ENCODE measurements around the gene AXIN1.
"Not testable (repeated sequence)": the region's sequence is repeated elsewhere in the genome, so short reads cannot be mapped to it uniquely, and the experiment has no call there.

Gene AXIN1

GRCh38 chr16:266258-267164, 86.0 kb downstream of the AXIN1 start:
- DNase-seq (ENCODE audit: low spot score), result no peak

DNA sequence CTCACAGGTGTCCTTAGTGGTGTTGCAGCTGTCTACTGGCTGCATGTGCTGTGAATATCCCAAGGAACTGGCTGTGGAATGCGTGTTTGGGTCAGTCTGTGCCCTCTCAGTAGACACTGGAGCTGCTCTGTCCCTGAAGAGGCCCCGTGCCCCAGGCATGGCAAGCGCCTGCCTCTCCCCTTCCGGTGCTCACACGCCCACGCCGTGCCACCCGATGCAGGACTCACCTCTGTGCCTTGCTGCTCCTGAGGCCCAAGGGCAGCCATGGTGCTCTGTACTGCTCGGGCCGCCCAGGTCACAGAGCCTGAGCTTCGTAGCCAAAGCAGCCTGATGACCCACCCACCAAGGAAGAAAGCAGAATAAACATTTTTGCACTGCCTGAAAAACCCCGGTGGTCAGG, 86.8 kb downstream of the AXIN1 start:
- DNase-seq (ENCODE audit: low spot score), result no peak

DNA sequence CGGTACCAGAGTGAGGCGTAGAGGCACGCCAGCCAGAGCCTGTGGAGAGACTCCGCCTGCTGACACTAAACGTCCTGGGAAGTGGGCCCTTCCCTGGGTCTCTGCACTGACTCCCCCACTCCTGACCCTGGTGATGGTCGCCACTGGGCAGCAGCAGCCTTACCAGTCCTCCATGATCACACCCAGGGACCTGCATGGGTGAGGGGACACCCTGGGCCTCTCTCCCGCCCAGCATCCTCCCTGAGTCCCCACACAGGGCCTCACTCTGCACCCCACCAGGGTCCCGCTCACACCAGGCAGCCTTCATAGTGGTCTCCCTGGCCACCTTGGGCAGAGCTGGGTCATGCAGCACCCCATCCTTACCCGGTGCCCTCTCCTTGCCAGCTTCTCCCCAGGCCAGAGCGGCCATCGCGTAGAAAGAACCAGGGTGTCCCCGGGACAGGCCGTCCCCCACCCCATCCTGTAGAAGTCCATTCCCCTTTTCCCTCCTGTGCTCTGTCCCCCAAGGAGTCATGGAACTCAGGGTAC, 87.5 kb downstream of the AXIN1 start:
- DNase-seq (ENCODE audit: low spot score), result no peak

GRCh38 chr16:264440-264951, 88.0 kb downstream of the AXIN1 start:
- no peak for DNase-seq (ENCODE audit: low spot score)

DNA sequence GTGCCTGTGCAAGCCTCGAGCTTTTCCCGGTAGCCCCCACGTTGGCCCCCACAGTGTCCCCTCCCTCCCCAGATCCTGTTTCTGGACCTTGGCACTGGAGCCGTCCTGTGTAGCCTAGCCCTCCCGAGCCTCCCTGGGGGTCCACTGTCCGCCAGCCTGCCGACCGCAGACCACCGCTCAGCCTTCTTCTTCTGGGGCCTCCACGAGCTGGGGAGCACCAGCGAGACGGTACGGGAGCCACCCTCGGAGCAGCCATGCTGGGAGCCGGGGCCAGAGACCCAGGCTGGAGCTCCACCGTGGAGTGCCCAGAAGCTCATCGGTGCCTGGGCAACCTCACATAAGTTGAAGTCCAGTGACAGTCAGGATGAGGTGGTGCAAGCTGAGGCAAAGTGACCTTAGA, 88.6 kb downstream of the AXIN1 start:
- DNase-seq (ENCODE audit: low spot score), result no peak

- DNase-seq (ENCODE audit: low spot score), result no peak
These were observed 89.2 kb downstream of the AXIN1 start for GRCh38 chr16:263182-263774.

DNA sequence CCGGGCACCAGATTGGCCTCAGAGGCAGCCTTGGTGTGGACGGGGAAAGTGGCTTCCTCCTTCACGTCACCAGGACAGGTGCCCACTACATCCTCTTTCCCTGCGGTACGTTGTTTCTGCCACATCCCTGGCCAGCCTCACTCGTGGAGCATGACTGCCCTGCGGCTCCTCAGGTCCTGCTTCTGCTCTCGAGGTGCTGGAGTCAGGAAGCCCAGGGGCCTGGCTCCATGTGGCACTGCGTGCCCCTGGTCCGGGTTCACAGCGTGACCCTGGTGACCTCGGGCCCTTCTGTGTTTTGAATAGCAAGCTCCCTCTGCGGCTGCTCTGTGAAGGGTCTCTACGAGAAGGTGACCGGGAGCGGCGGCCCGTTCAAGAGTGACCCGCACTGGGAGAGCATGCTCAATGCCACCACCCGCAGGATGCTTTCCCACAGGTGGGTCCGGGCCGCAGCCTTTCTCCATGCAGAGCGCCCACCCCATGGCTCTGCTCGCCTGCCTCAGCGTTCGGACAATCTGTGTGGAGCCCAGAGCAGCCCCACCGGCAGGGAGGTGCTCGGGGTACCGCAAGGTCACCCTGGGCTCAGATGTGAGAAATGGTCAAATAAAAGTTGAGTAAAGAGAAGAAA, 90.3 kb downstream of the AXIN1 start:
- no peak for DNase-seq (ENCODE audit: low spot score)

DNA sequence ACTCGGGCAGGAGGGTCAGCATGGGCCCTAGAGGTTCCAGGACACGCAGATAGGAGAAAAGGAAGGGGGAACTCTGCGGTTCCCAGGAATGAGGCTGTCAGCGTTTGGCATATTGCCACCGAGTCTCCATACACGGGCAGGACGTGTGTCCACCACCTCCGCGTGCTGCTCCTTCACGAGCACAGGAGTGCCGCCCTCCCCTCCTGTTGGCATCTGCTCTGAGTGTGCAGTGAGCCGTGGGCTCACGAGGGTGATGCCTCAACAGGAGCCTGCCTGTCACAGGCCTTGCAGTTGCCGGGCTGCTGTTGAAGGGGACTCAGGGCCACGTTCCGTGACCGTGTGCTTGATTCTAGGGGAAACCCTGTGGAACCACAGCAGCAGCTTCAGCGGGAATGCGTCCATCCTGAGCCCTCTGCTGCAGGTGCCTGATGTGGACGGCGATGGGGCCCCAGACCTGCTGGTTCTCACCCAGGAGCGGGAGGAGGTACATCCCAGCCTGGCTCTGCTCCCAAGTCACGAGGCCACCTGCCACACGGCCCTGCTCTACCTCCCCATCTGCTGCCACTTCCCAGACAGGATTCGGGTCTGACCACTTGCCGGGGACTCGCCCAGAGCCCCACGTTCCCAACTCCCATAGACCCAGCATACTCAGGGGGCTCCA, 91.4 kb downstream of the AXIN1 start:
- DNase-seq (ENCODE audit: low spot score), result peak; percentile 3

- no peak for DNase-seq (ENCODE audit: low spot score)
These were observed 92.2 kb downstream of the AXIN1 start for GRCh38 chr16:260326-260725.

DNA sequence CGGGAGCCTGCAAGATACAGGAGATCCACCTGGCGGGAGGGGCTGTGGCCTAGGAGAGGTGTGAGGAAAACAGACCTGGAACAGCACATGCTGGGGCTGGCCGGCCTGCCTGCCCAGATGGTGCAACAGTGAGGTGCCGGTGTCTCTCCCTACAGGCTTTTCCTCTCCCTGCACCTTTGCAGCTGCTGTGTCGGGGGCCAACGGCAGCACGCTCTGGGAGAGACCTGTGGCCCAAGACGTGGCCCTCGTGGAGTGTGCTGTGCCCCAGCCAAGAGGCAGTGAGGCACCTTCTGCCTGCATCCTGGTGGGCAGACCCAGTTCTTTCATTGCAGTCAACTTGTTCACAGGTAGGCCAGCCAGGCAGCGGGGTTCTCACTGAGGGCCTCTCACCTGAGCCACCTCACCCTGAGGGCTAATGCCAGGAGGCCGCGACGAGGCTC, 92.7 kb downstream of the AXIN1 start:
- no peak for DNase-seq (ENCODE audit: low spot score)

DNA sequence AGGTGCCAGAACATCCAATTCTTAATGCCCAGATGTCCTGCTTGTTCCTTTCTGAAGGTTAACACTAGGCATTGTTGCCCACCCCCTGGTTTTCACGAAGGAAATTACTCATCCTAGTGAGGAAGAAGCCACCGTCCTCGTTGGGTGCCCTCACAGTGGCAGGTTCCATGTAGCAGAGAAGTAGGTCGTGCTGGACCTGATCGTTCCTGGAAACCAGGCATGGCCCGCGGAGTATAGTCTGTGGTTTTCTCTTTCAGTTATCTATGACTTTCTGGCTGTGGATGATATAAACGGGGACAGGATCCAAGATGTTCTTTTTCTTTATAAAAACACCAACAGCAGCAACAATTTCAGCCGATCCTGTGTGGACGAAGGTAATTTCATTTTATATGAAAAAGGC, 93.3 kb downstream of the AXIN1 start:
- DNase-seq (ENCODE audit: low spot score), result no peak

GRCh38 chr16:258091-258490, 94.4 kb downstream of the AXIN1 start:
- not testable (repeated sequence) for DNase-seq (ENCODE audit: low spot score)

DNA sequence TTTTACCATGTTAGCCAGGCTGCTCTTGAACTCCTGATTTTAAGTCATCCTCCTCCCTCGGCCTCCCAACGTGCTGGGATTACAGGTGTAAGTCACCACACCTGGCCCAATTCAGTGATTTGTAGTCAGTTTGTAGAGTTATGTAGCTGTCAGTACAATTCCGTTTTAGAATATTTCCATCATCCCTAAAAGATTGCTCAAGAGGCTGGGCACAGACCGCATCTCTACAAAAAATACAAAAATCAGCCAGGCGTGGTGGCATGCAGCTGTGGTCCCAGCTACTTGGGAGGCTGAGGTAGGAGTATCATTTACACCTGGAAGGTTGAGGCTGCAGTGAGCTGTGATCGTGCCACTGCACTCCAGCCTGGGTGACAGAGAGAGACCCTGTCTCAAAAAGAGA, 97.3 kb downstream of the AXIN1 start:
- no peak for DNase-seq (ENCODE audit: low spot score)

DNA sequence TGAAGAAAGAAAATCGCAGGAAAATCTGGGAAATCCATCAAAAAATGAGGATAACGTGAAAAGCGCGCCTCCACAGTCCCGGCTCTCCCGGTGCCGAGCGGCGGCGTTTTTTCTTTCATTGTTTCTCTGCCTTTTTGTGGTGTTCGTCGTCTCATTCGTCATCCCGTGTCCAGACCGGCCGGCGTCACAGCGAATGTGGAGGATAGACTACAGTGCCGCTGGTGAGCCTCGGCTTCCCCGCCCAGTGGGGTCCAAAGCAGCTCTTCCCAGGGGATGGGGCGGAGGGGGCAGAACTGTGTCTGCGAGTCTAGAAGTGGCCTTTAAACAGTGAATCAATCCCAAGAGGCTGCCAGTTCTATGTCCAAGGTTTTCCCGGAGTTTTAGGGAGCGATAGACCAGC, 98.1 kb downstream of the AXIN1 start:
- no peak for DNase-seq (ENCODE audit: low spot score)

GRCh38 chr16:253833-254232, 98.7 kb downstream of the AXIN1 start:
- no peak for DNase-seq (ENCODE audit: low spot score)

- DNase-seq (ENCODE audit: low spot score), result no peak
These were observed 99.9 kb downstream of the AXIN1 start for GRCh38 chr16:252366-253337.

DNA sequence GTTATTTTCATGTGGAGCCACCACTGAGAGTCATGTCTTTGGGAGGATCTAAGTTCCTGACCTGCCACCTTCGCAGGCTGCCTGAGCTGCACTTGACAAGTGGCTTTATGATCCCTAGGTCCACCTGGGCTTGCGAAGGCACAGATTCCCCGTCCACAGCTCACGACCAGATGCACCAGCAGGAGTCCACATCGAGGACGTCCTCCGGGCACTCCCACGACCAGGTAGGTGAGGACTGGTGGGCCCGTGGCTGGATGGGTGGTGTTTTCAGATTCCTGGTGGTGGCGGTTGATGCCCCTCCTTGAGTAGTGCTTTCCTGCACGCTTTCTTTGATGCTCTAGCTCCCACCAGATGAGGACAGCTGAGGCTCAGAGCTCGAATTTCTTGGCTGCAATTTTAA, 103.1 kb downstream of the AXIN1 start:
- no peak for DNase-seq (ENCODE audit: low spot score)

GRCh38 chr16:247027-247426, 105.5 kb downstream of the AXIN1 start:
- no peak for DNase-seq (ENCODE audit: low spot score)

DNA sequence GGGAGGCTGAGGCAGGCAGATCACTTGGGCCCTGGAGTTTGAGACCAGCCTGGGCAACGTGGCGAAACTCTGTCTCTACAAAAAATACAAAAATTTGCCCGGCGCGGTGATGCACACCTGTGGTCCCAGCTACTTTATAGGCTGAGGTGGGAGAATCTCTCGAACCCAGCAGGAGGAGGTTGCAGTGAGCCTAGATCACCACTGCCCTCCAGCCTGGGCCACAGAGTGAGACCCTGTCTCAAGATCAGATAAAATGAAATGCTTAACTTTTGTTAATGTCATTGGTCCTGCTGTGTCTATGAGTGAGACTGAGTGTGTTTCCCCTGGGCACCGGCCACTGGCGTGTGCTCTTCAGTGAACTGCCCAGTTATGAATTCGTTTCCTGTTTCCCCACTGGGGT, 107.4 kb downstream of the AXIN1 start:
- no peak for DNase-seq (ENCODE audit: low spot score)

DNA sequence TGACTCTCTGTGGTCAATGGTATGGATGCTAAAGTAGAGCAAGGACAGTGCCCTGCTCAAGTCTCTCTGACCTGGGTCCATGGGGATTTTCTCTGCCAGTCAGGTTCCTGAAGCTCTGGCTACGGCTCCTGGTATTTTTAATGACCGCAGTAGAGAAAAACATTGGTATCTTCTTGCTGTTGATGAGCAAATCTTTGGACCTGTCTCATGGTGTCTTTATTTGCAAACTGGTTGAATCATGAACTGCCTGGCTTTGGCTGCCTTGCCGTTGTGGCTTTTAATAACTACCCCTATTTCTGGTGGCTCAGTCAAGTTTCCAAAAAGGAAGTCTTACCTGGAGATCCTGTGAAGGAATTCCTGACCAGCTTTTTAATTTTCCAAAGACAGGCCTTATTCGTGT, 109.2 kb downstream of the AXIN1 start:
- no peak for DNase-seq (ENCODE audit: low spot score)

DNA sequence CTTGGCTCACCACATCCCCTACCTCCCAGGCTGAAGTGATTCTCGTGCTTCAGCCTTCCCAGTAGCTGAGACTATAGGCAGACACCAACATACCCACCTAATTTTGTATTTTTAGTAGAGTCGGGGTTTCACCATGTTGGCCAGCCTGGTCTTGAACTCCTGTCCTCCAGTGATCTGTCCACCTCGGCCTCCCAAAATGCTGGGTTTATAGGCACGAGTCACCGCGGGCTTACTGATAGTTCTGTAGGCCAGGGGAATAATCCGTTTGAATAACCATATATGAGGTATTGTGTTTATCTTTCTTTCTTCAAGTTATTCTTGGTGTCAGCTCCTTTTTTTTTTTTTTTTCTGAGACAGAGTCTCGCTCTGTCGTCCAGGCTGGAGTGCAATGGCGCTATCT, 110.2 kb downstream of the AXIN1 start:
- no peak for DNase-seq (ENCODE audit: low spot score)
